Stimulated activated CD4-positive, alpha-beta T cell treated with anti-CD3 and anti-CD28 coated beads, Interleukin-4, amount 100 ng/mL, for 24 hours (primary cell): ENCODE data around the gene KCNE1.
A peak's percentile ranks its signal among the peaks of the same experiment; 100 is the strongest.

Source experiments
- DNase-seq: peaks from one replicate; pipeline ENCODE4 v3.0.0-alpha.2; 2020

The KCNE1 gene

GRCh38 chr21:34534522-34534921, 22.5 kb upstream of the KCNE1 start:
- DNase-seq, result no peak

- no peak for DNase-seq
These were observed 21.9 kb upstream of the KCNE1 start for GRCh38 chr21:34533938-34534337.

GRCh38 chr21:34531399-34531798, 19.4 kb upstream of the KCNE1 start:
- DNase-seq, result no peak

GRCh38 chr21:34530261-34530660, 18.3 kb upstream of the KCNE1 start:
- DNase-seq, result no peak

GRCh38 chr21:34528131-34528561, 16.1 kb upstream of the KCNE1 start:
- no peak for DNase-seq

GRCh38 chr21:34526618-34527290, 14.7 kb upstream of the KCNE1 start:
- DNase-seq, result peak; percentile 52

GRCh38 chr21:34526241-34526617, 14.2 kb upstream of the KCNE1 start:
- no peak for DNase-seq

GRCh38 chr21:34524646-34525601, 12.9 kb upstream of the KCNE1 start:
- no peak for DNase-seq

GRCh38 chr21:34523019-34523555, 11.1 kb upstream of the KCNE1 start:
- DNase-seq, result no peak

GRCh38 chr21:34522284-34522683, 10.3 kb upstream of the KCNE1 start:
- no peak for DNase-seq

GRCh38 chr21:34521561-34521960, 9.6 kb upstream of the KCNE1 start:
- no peak for DNase-seq

- DNase-seq, result no peak
These were observed 8.9 kb upstream of the KCNE1 start for GRCh38 chr21:34520764-34521508.

- no peak for DNase-seq
These were observed 8.3 kb upstream of the KCNE1 start for GRCh38 chr21:34520281-34520680.

- no peak for DNase-seq
These were observed 7.7 kb upstream of the KCNE1 start for GRCh38 chr21:34519694-34520093.

- no peak for DNase-seq
These were observed 7.0 kb upstream of the KCNE1 start for GRCh38 chr21:34519016-34519415.

- no peak for DNase-seq
These were observed 6.3 kb upstream of the KCNE1 start for GRCh38 chr21:34518301-34518700.

GRCh38 chr21:34517491-34518245, 5.7 kb upstream of the KCNE1 start:
- DNase-seq, result no peak

GRCh38 chr21:34517039-34517438, 5.0 kb upstream of the KCNE1 start:
- DNase-seq, result no peak

GRCh38 chr21:34514576-34515115, 2.6 kb upstream of the KCNE1 start:
- DNase-seq, result no peak

GRCh38 chr21:34513129-34513675, 1.2 kb upstream of the KCNE1 start:
- no peak for DNase-seq

- DNase-seq, result no peak
These were observed 829 bp downstream of the KCNE1 start for GRCh38 chr21:34511181-34511580.
